Measurements from ENCODE around the gene NADSYN1. TPM values are rescaled to one million over a fixed set of nuclear protein-coding genes. Genes with fewer than 3 reads are reported as not detected.

The NADSYN1 gene
- total and polyA plus RNA-seq, 4 donors: 26.1 to 64.0 (median 47.5) TPM

DNA sequence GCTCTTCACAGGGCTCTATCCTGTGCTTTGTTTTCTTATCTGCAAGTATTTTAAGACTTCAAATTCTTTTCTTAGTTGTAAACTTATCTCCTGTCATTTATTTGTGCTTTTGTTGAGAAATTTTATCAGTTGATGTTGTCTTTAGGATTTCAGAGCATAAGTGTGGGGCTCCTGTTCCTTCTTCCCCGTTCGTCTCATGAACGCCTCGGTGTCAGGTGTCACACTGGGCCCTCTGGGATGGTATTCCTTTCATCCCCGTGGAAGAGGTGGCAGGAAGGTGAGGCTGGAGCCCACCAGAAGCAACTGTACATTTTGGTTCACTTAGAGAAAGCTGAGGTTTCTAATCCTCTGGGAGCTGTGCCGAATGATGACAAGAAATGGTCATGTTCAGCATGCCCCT lies 17.9 kb downstream of the NADSYN1 start:
- Histone ChIP-seq H3K27me3 (ENCODE audit: control insufficient read depth, insufficient read depth, low read length) (no peaks in the 10 kb centered on the region), H3K4me3 (ENCODE audit: low read depth, low read length) (no peak overlapping the region), H3K9me3 (ENCODE audit: control insufficient read depth, insufficient read depth, low read length) (no peaks in the 10 kb centered on the region), H3K4me1 (ENCODE audit: control insufficient read depth, insufficient read depth, low read length) (no peaks in the 10 kb centered on the region), H3K36me3 (ENCODE audit: control insufficient read depth, insufficient read depth, low read length) (peaks cover 44% of the 10 kb centered on the region), H3K27ac (ENCODE audit: low read depth, low read length) (no peak overlapping the region)
- WGBS (ENCODE audit: insufficient coverage): 70% methylated on average over 6 of the region's 6 CpGs
- DNase-seq (ENCODE audit: low read depth in 4 of 6, low spot score in 6 of 6): no peak

DNA sequence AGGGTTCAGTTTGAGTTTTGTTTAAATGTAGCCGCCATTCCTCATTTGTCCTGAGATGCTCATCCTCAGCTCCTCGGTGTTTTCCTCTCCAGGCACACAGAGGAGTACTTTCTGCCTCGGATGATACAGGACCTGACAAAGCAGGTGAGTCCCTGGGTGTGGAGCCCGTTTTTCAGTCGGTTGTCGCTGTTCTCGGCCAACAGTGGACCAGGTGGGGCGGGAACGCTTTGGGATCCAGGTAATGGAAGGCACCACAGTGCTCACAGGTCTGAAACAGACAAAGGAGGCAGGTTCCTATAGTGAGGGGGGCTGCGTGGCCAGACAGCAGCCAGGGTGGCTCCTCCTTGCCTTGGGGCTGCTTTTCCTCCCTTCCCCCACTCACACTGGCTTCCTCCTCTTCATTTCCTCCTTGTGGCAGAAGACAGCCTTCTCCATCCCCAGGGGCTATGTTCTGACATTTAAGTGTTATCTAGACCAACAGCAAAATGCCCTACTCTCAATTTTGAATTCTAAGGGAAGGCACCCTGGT lies 19.4 kb downstream of the NADSYN1 start:
- DNase-seq (ENCODE audit: low read depth in 4 of 6, low spot score in 6 of 6): no peak
- Histone ChIP-seq H3K4me3 (ENCODE audit: low read depth, low read length) (no peak overlapping the region), H3K27me3 (ENCODE audit: control insufficient read depth, insufficient read depth, low read length) (no peaks in the 10 kb centered on the region), H3K36me3 (ENCODE audit: control insufficient read depth, insufficient read depth, low read length) (peaks cover 56% of the 10 kb centered on the region), H3K9me3 (ENCODE audit: control insufficient read depth, insufficient read depth, low read length) (no peaks in the 10 kb centered on the region), H3K4me1 (ENCODE audit: control insufficient read depth, insufficient read depth, low read length) (no peaks in the 10 kb centered on the region), H3K27ac (ENCODE audit: low read depth, low read length) (no peak overlapping the region)
- 84% methylated on average over 10 of the region's 10 CpGs for WGBS (ENCODE audit: insufficient coverage)

DNA sequence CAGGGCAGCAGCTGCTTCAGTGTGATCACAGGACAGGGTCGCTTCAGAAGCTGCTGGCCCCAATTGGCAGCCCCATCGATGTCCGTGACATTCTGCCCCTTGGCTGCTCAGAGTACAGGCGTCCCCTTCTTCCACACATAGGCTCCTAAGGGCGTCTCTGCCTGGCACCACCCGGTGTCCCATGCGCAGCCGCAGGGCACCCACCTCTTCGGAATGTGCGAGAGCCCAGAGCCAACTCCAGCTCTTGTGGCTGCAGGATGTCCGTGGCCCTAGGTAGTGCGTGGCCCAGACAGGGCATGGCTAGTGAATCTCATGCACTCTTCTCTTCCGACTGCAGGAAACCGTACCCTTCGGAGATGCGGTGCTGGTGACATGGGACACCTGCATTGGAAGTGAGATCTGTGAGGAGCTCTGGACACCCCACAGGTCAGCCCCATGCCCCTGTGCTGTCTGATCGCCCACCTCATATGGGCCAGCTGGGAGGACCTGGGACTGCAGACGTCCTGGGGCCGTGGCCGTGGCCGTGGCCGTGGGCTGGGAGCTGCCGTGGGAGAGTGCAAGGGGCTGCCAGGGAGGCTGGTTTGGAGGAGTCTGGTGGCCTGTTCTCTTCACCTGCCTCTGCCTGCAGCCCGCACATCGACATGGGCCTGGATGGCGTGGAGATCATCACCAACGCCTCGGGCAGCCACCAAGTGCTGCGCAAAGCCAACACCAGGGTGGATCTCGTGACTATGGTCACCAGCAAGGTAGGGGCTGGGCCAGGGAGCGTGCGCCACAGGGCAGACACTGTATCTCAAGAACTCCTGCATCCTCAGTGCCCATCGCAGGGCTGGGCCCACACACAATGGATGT lies 20.2 kb downstream of the NADSYN1 start:
- 97% methylated on average over 33 of the region's 33 CpGs for WGBS (ENCODE audit: insufficient coverage)
- peaks cover 63% of the 10 kb centered on the region for H3K36me3 ChIP-seq (ENCODE audit: control insufficient read depth, insufficient read depth, low read length)
- no peak for DNase-seq (ENCODE audit: low read depth in 4 of 6, low spot score in 6 of 6)
- H3K4me3 ChIP-seq (ENCODE audit: low read depth, low read length): no peak overlapping the region
- no peaks in the 10 kb centered on the region for H3K9me3 ChIP-seq (ENCODE audit: control insufficient read depth, insufficient read depth, low read length)
- no peaks in the 10 kb centered on the region for H3K4me1 ChIP-seq (ENCODE audit: control insufficient read depth, insufficient read depth, low read length)
- H3K27me3 ChIP-seq (ENCODE audit: control insufficient read depth, insufficient read depth, low read length): no peaks in the 10 kb centered on the region
- no peak overlapping the region for H3K27ac ChIP-seq (ENCODE audit: low read depth, low read length)

DNA sequence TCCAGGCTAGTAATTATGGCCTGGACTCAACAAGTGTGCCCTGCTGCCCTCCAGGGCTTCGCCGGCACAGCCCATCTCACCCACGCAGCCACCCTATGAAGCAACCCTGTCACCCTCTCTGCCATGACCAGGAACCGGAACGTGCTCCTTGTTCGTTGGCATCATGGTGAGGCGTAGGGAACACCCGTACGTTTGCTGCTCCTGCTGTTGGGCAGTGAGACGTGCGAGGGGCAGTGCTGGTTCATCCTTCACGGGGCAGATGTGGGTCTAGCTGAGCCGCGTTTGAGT lies 20.7 kb downstream of the NADSYN1 start:
- WGBS (ENCODE audit: insufficient coverage): 99% methylated on average over 14 of the region's 14 CpGs
- peaks cover 69% of the 10 kb centered on the region for H3K36me3 ChIP-seq (ENCODE audit: control insufficient read depth, insufficient read depth, low read length)
- H3K9me3 ChIP-seq (ENCODE audit: control insufficient read depth, insufficient read depth, low read length): no peaks in the 10 kb centered on the region
- no peaks in the 10 kb centered on the region for H3K4me1 ChIP-seq (ENCODE audit: control insufficient read depth, insufficient read depth, low read length)
- H3K27ac ChIP-seq (ENCODE audit: low read depth, low read length): no peak overlapping the region
- H3K27me3 ChIP-seq (ENCODE audit: control insufficient read depth, insufficient read depth, low read length): no peaks in the 10 kb centered on the region
- no peak for DNase-seq (ENCODE audit: low read depth in 4 of 6, low spot score in 6 of 6)
- no peak overlapping the region for H3K4me3 ChIP-seq (ENCODE audit: low read depth, low read length)

DNA sequence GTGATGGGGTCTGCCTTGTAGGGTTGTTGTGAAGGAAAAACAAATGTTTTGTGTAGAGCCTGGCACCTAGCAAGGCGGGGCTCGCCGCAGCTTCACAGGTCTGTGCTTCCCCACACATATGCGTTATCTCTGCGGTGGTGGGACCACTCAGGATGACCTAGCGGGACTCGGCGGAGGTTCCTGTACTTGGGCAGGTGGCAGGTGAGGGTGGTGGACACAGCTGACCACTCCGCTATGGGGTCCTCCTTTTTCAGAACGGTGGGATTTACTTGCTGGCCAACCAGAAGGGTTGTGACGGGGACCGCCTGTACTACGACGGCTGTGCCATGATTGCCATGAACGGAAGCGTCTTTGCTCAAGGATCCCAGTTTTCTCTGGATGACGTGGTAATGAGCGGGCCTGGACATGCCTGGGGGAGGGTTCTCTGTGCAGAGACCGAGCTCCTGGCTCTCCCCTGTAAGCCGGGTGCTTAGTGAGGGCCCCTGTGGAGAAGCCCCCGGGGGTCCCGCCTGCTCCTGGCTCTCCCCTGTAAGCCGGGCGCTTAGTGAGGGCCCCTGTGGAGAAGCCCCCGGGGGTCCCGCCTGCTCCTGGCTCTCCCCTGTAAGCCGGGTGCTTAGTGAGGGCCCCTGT lies 21.3 kb downstream of the NADSYN1 start:
- WGBS (ENCODE audit: insufficient coverage): 97% methylated on average over 27 of the region's 27 CpGs
- Histone ChIP-seq H3K27me3 (ENCODE audit: control insufficient read depth, insufficient read depth, low read length) (no peaks in the 10 kb centered on the region), H3K9me3 (ENCODE audit: control insufficient read depth, insufficient read depth, low read length) (no peaks in the 10 kb centered on the region), H3K27ac (ENCODE audit: low read depth, low read length) (no peak overlapping the region), H3K4me3 (ENCODE audit: low read depth, low read length) (no peak overlapping the region), H3K36me3 (ENCODE audit: control insufficient read depth, insufficient read depth, low read length) (peaks cover 74% of the 10 kb centered on the region), H3K4me1 (ENCODE audit: control insufficient read depth, insufficient read depth, low read length) (no peaks in the 10 kb centered on the region)
- DNase-seq (ENCODE audit: low read depth in 4 of 6, low spot score in 6 of 6): no peak

DNA sequence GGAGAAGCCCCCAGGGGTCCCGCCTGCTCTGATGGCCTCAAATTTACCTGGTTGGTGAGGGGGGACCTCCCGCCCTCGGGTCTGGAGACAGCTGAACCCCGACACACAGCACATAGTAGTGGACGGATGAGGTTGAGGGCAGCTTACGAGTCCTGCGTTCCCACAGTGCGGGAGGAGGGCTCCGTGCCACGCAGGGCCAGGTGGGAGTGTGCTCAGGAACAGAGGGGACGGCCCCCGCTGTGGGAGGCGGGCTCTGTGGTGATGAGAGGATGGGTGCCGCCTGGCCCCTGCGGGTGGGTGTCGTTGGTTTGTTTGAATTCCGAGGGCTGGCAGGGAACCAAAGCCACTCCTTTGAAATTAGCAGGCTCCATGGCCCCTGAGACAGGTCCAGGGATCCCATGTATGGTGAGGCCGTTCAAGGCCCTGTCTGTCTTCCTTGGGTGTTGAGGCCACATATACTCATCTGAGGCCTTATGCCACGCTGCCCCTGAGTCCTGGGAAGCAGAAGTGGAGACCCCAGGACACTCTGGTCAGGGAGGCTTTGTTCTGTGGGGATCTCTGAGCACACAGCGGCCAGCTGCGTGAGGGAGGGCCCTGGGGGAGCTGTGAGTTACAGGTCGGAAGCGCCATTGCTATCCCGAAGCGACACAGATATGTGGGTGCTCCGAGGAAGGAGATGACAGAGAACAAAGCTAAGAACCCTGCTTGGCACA lies 21.9 kb downstream of the NADSYN1 start:
- no peak for DNase-seq (ENCODE audit: low read depth in 4 of 6, low spot score in 6 of 6)
- H3K27me3 ChIP-seq (ENCODE audit: control insufficient read depth, insufficient read depth, low read length): no peaks in the 10 kb centered on the region
- no peak overlapping the region for H3K4me3 ChIP-seq (ENCODE audit: low read depth, low read length)
- no peaks in the 10 kb centered on the region for H3K4me1 ChIP-seq (ENCODE audit: control insufficient read depth, insufficient read depth, low read length)
- 93% methylated on average over 25 of the region's 26 CpGs for WGBS (ENCODE audit: insufficient coverage)
- H3K36me3 ChIP-seq (ENCODE audit: control insufficient read depth, insufficient read depth, low read length): peaks cover 81% of the 10 kb centered on the region
- H3K9me3 ChIP-seq (ENCODE audit: control insufficient read depth, insufficient read depth, low read length): no peaks in the 10 kb centered on the region
- no peak overlapping the region for H3K27ac ChIP-seq (ENCODE audit: low read depth, low read length)

DNA sequence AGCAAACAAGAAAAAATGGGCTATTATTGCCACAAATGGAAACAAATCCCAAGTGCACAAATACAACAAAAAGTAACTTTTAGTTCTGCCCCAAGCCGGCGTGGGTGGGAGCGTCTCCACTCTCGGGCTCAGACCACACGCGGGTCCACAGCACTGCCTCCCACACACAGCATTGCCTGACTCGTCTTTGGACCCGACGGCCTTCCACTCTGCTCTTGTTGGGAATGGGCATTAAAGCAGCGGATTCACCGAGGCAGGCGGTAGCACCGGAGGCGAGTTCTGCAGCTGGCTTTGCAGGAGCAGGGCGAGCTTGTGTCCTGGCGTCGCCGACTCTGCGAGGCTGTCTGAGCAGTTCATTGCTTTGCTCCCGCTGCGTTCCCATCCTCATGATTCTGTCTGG lies 23.0 kb downstream of the NADSYN1 start:
- 95% methylated on average over 21 of the region's 21 CpGs for WGBS (ENCODE audit: insufficient coverage)
- Histone ChIP-seq H3K27ac (ENCODE audit: low read depth, low read length) (no peak overlapping the region), H3K9me3 (ENCODE audit: control insufficient read depth, insufficient read depth, low read length) (no peaks in the 10 kb centered on the region), H3K4me3 (ENCODE audit: low read depth, low read length) (no peak overlapping the region), H3K4me1 (ENCODE audit: control insufficient read depth, insufficient read depth, low read length) (no peaks in the 10 kb centered on the region), H3K36me3 (ENCODE audit: control insufficient read depth, insufficient read depth, low read length) (peaks cover 92% of the 10 kb centered on the region), H3K27me3 (ENCODE audit: control insufficient read depth, insufficient read depth, low read length) (no peaks in the 10 kb centered on the region)
- DNase-seq (ENCODE audit: low read depth in 4 of 6, low spot score in 6 of 6): no peak

DNA sequence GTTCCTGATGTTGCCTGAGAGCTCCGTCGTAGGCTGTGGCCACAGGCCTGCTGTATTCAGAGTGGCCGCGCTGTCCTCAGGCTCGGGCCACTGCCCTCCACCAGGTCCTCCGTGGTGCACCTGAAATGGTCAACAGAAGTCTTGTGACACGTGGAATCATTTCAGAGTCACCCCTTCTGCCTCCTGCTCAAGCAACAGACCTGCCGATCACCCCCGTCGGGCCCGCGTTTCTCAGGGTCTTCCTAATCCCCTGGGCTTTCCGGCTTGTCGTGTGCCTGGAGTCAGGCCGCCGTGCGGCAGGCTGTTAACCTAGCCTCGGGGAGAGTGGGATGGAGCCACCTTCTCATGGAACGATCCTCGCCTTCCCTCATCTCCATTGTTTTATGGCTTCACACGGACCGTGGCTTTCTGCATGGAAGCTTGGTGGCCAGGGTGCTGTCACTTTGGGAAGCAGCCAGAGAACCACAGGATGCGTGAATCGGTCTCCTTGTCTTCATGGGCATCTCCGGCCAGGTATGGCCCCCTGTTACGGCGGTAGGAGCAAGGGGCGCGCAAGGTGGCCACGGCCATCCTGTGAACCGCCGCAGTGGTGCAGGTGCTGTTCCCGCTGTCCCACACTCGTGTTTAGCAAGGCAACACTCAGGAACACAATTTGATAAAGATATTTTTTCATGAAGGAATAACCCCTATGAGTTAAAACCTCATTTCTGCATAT lies 24.1 kb downstream of the NADSYN1 start:
- 91% methylated on average over 31 of the region's 34 CpGs for WGBS (ENCODE audit: insufficient coverage)
- Histone ChIP-seq H3K27ac (ENCODE audit: low read depth, low read length) (no peak overlapping the region), H3K27me3 (ENCODE audit: control insufficient read depth, insufficient read depth, low read length) (no peaks in the 10 kb centered on the region), H3K9me3 (ENCODE audit: control insufficient read depth, insufficient read depth, low read length) (no peaks in the 10 kb centered on the region), H3K36me3 (ENCODE audit: control insufficient read depth, insufficient read depth, low read length) (peaks cover 99% of the 10 kb centered on the region), H3K4me3 (ENCODE audit: low read depth, low read length) (no peak overlapping the region), H3K4me1 (ENCODE audit: control insufficient read depth, insufficient read depth, low read length) (no peaks in the 10 kb centered on the region)
- DNase-seq (ENCODE audit: low read depth in 4 of 6, low spot score in 6 of 6): no peak

Data from spinal cord (tissue), 10 donors.